GM04504 (cell line): Measurements from ENCODE around the gene SAPCD1.
A peak's percentile ranks its signal among the peaks of the same experiment; 100 is the strongest.

Experiments
- DNase-seq: peaks from one replicate; pipeline ENCODE4 v3.0.0-alpha.2; 2012; ENCODE audit warnings: low read depth

Gene SAPCD1

GRCh38 chr6:31729515-31729978 is 32.9 kb upstream of the SAPCD1 start:
- peak; percentile 84 for DNase-seq

DNA sequence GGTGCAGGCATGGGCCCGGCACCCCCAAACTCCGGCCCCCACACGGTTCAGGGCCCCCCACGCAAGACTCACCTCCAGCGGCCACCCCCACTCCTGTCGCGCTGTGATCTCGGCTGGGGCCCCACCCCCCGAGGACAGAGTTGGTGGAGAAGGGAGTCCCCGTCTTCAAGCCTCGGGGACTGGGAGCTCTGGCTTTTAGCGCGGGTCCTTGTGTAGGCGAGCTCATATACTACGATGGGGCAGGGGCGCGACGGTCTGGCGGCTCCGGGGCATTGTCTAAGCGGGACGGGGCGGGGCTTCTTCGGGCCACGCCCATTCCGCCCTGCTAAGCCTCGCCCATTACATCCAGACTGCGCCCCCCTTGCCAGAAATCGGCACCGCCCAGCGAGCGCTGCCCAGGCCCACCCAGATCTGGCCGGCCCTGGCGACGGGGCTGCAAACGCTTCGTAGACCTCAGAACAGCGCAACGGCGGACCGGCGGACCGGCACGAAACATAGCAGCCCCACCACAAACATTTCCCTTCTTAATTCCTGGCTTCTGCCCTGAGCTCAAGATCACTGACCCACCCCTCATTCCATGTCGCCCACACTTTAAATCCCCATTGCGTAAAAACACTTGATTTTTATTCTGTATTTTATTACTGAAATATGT is 32.4 kb upstream of the SAPCD1 start:
- DNase-seq = peak; percentile 79

- no peak for DNase-seq
These were observed 31.8 kb upstream of the SAPCD1 start for GRCh38 chr6:31730631-31731086.

GRCh38 chr6:31732029-31732428 is 30.4 kb upstream of the SAPCD1 start:
- no peak for DNase-seq

DNA sequence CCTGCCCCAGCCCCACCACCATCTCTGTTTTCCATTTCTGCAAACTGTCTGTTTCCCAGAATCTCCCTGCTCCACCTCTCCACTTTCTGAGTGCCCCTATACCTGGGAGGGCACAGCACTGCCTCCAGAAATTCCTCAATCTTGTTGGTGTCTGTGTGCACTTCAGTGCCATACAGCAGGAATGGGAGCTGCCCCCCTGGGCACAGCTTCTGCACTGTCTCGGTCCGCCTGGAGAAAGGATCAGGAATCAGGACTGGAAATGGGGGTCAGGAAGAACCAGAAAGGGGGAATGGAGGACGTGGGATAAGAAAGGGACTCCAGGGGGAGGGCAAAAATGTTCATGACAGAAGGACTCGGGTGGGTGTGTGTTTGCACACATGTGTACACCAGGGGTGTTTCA is 28.7 kb upstream of the SAPCD1 start:
- DNase-seq = no peak

DNA sequence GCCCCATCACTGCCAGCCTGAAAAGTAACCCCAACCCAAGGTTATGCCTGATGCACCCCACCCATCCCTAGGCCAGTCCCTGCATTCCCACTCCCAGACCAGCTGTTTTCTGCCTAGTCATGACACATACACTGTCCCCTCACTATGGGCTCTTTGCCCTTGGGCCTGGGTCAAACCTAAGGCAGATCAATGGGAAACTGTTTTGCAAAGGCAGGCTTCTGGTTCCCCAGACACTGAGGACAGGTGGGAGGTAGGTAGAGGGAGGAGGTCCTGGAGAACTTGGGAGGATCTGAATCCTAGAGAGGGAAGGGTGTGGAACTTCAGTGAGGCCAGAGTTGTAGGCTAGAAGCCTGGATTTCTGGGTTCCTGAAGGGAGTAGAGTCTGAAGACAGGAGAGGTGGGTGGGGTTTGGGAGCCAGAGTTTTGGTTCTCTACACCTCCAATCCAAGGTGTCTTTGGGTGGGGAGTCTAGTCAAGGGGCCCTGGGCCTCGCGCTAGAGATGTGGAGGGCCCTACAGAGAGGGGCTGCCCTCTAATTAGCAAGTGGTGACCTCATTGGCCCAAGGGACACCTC is 28.1 kb upstream of the SAPCD1 start:
- DNase-seq = no peak

DNA sequence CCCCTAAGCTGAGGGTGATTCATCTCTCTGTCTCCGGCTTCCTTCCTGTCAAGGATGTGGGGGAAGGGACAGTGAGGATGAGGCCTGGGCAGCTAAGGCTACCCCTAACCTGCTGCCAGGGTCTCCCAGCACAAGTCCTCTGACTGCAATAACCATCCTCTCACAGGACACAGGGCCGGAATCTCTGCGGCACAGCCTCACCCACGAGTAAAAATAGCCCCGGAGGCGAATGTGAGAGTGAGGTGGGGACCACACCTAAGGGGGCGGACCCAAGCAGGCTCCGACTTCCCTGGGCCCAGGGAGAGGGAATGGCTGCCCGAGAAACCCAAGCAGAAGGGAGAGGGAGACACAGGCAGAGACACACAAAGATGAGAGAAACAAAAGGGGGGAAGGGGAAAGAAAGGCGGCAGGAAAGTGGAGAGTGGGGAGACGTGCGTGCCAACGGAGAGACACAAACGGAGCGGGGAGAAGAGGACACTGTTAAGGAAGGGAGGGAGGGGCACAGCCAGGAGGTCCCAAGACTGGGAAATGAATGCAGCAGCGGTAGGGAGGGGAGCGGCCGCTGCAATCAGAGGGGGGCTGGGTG is 27.5 kb upstream of the SAPCD1 start:
- DNase-seq = peak; percentile 51

DNA sequence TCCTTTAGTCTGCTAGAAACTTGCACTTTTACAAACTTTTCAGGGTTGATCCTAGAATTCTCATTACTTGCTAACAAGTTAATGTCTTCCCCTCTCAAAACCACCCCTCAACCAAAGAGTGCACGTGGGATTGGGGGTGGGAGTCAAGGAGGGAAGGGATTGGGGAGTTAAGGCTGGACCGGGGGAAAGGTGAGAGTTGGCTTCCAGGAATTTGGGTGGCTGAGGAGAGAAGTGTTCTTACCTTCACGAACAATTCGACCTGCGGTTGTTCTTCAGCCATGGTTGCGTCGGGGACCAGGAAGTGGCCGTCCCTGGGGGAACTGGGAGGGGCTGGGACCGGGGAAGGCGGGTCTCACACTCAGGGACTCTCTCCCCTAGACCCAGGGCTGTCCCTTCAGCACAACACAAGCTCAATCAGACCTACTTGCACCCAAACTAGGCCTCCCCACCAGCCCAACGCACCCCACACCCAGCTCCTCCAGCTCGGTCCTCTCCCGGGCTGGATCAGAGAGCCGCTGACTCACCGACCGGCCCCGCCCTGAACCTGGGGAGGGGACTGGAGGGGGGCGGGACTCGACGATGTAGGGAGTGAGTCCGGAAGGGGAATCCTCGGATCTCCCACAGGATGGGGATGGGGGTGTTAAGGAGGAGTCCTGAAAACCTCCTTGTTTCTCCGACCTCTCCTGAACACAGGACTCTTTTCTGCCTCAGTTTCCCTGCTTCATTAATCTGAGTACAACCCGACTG is 26.3 kb upstream of the SAPCD1 start, which contains the start of gene CLIC1:
Gene CLIC1, minus strand, starts transcription at position 510 of the 747 bp plus-strand sequence. Its CDS starts 230 bp downstream, at position 280.
- peak; percentile 62 for DNase-seq

GRCh38 chr6:31736768-31737314 is 25.6 kb upstream of the SAPCD1 start:
- DNase-seq = no peak

DNA sequence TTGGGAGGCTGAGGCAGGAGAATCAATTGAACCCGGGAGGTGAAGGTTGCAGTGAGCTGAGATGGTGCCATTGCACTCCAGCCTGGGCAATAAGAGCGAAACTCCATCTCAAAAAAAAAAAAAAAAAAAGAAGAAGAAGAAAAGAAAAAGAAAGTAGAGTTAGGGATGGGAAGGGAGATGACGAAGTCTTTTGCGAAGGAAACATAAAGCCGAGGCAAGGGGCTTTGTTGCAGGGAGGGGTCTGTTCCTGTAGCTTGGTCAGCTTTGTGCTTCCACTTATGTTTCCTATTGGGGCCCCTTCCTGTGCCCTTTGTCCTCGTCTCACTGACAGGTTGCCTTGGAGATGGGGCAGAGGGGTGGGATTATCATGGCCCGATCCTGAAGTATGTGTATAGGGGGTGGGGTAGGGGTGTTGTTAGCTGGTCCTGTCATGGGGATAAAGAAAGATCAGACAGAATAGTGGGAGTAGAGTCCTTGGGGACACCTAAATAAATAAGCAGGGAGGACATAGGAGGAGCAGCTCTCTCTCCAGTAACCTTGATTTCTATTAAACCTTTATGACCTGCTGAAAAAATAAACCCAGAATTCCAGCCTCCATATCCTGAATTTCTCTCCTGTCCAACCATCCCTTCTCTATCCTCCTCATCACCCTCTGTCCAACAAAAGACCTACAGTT is 25.0 kb upstream of the SAPCD1 start:
- no peak for DNase-seq

DNA sequence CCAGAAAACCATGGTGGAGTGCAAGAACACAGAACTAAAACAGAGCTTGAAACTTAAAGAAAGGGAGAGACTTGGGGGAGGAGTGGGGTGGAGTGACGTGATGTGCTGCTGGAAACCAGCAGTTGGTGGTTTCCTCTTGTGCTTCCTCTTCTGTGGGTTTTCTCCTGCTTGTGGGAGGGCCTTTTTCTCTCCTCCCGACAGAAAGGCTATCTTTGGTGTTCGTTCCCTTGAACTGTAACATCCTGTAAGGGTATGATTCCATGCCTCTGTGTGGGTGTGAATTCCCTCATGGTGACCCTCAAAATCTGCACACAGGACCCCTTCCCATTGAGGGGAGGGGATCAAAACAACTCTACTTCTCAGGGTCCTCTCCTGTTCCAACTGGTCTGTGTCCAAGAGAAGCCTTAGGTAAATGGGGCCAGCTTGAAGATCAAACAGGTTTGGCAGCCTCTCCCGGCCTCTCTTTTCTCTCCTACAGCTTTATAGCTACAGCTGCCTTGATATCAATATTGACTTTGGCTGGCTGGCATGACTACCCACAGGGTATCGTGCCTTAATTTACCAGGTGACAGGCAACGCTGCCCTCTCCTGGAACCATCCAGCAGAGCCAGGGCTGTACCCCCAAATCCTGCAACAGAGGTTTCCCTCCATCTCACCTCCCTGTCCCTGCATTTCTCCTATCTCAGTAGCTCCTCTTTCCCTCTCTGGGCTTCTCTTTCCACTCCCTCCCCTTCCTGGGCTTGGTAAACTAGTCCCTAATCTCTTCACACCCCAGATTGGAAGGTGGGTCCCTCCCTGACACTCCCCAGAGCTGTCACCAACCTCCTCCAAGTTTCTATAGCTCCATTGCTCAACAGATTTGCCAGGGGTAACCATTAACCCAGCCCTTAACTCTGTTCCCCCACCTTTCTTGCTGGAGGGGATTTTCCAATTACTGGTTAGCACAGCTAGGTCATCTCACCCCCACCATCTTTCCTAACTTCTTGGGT is 24.2 kb upstream of the SAPCD1 start:
- DNase-seq = peak; percentile 62

DNA sequence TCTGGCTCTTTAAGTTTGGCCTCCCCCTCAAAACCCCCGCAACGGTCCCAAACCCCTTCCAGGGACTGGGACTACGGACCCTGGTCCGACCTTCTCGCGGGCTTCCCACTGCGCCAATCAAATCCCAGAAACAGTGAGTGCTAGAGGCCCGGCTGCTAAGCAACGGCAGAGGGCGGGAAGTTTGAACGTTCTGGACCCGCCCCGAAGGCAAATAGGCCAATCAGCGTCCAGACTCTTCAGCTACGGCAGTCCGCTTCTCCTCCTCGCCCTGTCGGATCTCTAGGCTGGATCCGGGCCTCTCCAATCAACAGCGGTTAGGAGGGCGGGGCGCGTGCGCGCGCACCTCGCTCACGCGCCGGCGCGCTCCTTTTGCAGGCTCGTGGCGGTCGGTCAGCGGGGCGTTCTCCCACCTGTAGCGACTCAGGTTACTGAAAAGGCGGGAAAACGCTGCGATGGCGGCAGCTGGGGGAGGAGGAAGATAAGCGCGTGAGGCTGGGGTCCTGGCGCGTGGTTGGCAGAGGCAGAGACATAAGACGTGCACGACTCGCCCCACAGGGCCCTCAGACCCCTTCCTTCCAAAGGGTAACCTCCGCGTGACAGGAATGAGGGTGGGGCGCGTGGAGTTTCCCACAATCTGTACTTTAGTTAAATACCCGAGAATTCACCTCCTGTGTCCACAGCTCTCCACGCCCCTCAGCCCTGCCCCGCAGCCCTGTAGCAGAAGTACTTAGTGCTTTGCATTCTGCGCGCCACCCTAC is 22.6 kb upstream of the SAPCD1 start, which contains the start of gene MSH5:
Gene MSH5, plus strand, starts transcription at position 367 of the 758 bp plus-strand sequence. CDS start 462 bp downstream, outside the sequence.
- peak; percentile 99 for DNase-seq

- no peak for DNase-seq
These were observed 21.8 kb upstream of the SAPCD1 start for GRCh38 chr6:31740397-31741223.

DNA sequence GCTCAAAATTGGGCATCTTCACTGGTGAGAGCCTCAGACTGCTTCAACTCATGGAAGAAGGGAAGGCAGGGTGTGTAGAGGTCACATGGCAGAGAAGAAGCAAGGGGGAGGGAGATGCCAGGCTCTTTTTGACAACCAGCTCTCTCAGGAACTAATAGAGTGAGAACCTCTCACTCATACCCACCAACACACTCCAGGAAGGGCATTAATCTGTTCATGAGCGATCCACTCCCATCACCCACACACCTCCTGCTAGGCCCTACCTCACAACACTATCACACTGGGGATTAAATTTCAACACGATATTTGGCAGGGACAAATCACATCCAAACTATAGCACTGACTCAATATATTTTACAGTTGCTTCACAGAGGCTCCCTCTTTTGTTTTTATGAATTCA is 20.6 kb upstream of the SAPCD1 start:
- DNase-seq = no peak

DNA sequence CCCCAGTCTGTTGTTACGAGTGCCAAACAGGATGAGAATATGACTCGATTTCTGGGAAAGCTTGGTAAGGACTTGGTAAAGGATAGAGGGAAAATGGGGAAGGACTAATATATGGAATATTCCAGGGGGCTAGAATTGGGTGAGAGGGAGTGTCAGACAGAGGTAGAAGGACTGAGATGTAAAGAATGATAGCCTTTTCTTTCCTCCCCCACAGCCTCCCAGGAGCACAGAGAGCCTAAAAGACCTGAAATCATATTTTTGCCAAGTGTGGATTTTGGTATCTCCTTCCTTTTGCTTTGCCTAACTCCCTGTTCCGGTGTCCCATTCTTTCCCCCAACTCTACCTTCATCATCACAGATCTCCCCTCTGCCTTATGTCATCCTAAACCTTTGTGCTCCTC is 19.6 kb upstream of the SAPCD1 start:
- DNase-seq = no peak

GRCh38 chr6:31744422-31744821 is 18.0 kb upstream of the SAPCD1 start:
- DNase-seq = no peak

- DNase-seq = no peak
These were observed 13.0 kb upstream of the SAPCD1 start for GRCh38 chr6:31749301-31750036.

- no peak for DNase-seq
These were observed 11.9 kb upstream of the SAPCD1 start for GRCh38 chr6:31750411-31751022.
